ENCODE measurements around the gene BTBD19. TPM values are rescaled to one million over a fixed set of nuclear protein-coding genes. Genes with fewer than 3 reads are reported as not detected.
"Not testable (repeated sequence)": the region's sequence is repeated elsewhere in the genome, so short reads cannot be mapped to it uniquely, and the experiment has no call there.

Gene BTBD19
- total RNA-seq, 4 donors from 2014 or later, result 1.0 to 4.0 (median 2.4) TPM

GRCh38 chr1:44792736-44793502 lies 15.4 kb upstream of the BTBD19 start:
- no peak overlapping the region for H3K4me3 ChIP-seq (ENCODE audit: low read depth, poor library complexity, severe bottlenecking)
- intact Hi-C loops (cut with DNase I; ENCODE audit: low total_unique reads), result loop anchor here (5.0 kb wide), 1 partner anchor 214 kb away; no protein-coding TSS in a partner anchor
- peak in 1 of 2 donors; percentile 74 for DNase-seq (ENCODE audit: low spot score in 2 of 2)
- TF ChIP-seq CTCF (IDR thresholded peaks at IDR 0.05), result no peak
- TF ChIP-seq POLR2A (IDR thresholded peaks at IDR 0.05), result no peak
- WGBS, 2 donors, result 78 to 90% methylated on average over 9 of the region's 9 CpGs

GRCh38 chr1:44797886-44798285 lies 10.4 kb upstream of the BTBD19 start:
- WGBS, 2 donors, result 61 to 63% methylated on average over 8 of the region's 8 CpGs
- intact Hi-C loops (cut with DNase I; ENCODE audit: low total_unique reads); H3K4me3 ChIP-seq (ENCODE audit: low read depth, poor library complexity, severe bottlenecking): not testable (repeated sequence)
- DNase-seq (ENCODE audit: low spot score in 2 of 2), result peak in 1 of 2 donors; percentile 82

DNA sequence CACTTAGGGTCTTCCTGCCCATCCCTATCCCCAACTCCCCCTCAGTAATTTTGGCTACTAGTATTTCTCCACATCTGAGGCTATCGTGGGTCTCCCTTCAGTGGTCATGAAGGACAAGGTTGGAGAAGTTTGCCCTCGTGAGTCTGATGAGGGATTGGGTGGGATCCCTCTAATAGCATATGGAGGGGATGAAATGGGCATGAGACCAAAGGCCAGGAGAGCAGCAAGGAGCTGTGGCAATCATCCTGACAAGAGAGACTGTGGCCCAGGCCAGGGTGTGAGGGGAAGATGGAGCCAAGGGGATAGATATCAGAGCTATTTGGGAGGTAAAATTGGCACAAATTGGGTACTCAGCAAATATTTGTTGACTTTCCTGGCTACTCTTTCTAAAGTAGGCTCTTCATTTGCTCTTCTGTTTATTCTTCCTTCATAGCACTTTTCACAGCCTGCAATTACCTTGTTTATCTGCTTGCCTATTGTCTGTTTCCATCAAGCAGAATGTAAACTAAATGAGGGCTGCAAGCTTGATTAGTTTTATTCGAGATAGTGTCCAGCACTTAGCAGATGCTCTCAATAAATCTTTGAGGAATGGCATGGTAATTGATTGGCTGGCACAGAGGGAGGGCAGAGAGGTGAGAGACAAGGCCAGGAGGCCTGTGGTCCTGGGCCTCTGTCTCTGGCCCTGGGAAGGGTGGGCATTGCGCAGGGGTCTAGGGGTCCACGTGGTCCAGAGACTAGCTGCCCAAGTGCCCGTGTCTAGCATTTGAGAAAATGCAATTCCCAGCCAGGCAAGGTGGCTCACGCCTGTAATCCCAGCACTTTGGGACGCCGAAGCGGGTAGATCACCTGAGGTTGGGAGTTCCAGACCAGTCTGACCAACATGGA lies 9.6 kb upstream of the BTBD19 start:
- H3K4me3 ChIP-seq (ENCODE audit: low read depth, poor library complexity, severe bottlenecking), result no peak overlapping the region
- intact Hi-C loops (cut with DNase I; ENCODE audit: low total_unique reads), result no loop called here
- peak in 1 of 2 donors; percentile 83 for DNase-seq (ENCODE audit: low spot score in 2 of 2)
- 83 to 91% methylated on average over 10 of the region's 10 CpGs for WGBS, 2 donors
- no peak for TF ChIP-seq POLR2A (IDR thresholded peaks at IDR 0.05)
- no peak for TF ChIP-seq CTCF (IDR thresholded peaks at IDR 0.05)

DNA sequence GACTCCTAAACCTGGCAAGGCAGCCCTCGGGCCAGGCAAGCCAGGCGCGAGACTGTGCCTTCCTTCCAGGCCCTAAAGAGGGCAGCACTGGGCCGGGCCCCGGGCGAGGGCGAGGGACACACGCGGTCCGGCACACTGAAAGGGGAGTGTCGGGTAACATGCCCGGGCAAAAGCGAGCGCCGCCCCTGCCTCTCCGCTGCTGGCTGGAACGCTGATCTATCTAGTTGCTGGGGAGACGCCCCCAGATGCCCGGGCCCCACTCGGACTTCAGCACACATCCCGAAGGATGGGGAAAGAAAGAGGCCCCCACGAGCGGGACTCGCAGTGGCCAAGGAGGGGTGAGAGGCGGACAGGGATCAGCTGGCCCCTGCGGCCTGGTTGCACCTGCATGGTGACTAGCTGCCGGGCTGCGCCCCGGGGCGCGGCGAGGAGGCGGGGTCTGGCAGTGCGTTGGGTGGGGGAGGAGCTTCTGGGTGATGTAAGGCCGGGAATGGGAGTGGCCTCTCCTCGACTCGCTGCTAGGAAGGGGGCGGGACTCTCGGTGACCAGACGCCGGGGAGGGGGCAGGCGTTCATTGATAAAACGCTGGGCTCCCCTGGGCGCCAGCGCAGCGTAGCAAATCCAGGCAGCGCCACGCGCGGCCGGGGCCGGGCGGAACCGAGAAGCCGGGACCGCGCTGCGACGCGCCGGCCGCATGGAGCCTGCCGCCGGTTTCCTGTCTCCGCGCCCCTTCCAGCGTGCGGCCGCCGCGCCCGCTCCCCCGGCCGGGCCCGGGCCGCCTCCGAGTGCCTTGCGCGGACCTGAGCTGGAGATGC lies 8.3 kb upstream of the BTBD19 start, which contains the start of gene PLK3:
Gene PLK3, plus strand, starts transcription at position 608 of the 815 bp plus-strand sequence. Its CDS starts 87 bp downstream, at position 695.
- intact Hi-C loops (cut with DNase I; ENCODE audit: low total_unique reads), result no loop called here
- WGBS, 2 donors, result 2 to 3% methylated on average over 19 to 21 of the region's 79 CpGs
- peak in 1 of 3 donors; percentile 93 for TF ChIP-seq CTCF (IDR thresholded peaks at IDR 0.05)
- peak in 1 of 2 donors; percentile 65 for TF ChIP-seq POLR2A (IDR thresholded peaks at IDR 0.05)
- peak within 1 kb of the TSS; percentile 71 for H3K4me3 ChIP-seq (ENCODE audit: low read depth, poor library complexity, severe bottlenecking)
- peak; percentile 97 to 99 for DNase-seq (ENCODE audit: low spot score in 2 of 2)

GRCh38 chr1:44801491-44802305 lies 6.6 kb upstream of the BTBD19 start:
- intact Hi-C loops (cut with DNase I; ENCODE audit: low total_unique reads), result no loop called here
- 37 to 38% methylated on average over 13 of the region's 13 CpGs for WGBS, 2 donors
- no peak overlapping the region for H3K4me3 ChIP-seq (ENCODE audit: low read depth, poor library complexity, severe bottlenecking)
- peak in 1 of 2 donors; percentile 85 for DNase-seq (ENCODE audit: low spot score in 2 of 2)
- TF ChIP-seq CTCF (IDR thresholded peaks at IDR 0.05) (no peak), POLR2A (IDR thresholded peaks at IDR 0.05) (no peak)

All from lower leg skin (tissue), 4 donors.